MG63 (cell line): Measurements from ENCODE around the gene STX19. TPM values are rescaled to one million over a fixed set of nuclear protein-coding genes. Genes with fewer than 3 reads are reported as not detected.
"Not testable (repeated sequence)": the region's sequence is repeated elsewhere in the genome, so short reads cannot be mapped to it uniquely, and the experiment has no call there.

Source experiments
- DNase-seq: peaks from one replicate; pipeline ENCODE4 v3.0.0-alpha.2; 2020
- H3K27me3 ChIP-seq: fragments of 250-450 bp; sonication (Bioruptor Pico); 2 replicates; pipeline ENCODE4 v1.5.1; 2020; ENCODE audit warnings: mild to moderate bottlenecking, moderate library complexity
- H3K36me3 ChIP-seq: fragments of 250-450 bp; sonication (Bioruptor Pico); 2 replicates; pipeline ENCODE4 v1.5.1; 2020; ENCODE audit warnings: mild to moderate bottlenecking, moderate library complexity
- H3K4me3 ChIP-seq: fragments of 250-450 bp; sonication (Bioruptor Pico); 2 replicates; pipeline ENCODE4 v1.5.1; 2020; ENCODE audit warnings: mild to moderate bottlenecking, moderate library complexity
- H3K9me3 ChIP-seq: fragments of 250-450 bp; sonication (Bioruptor Pico); 2 replicates; pipeline ENCODE4 v1.5.1; 2020; ENCODE audit warnings: mild to moderate bottlenecking, moderate library complexity
- total RNA-seq: library from RNA; depleted of rRNA; stranded (reverse); fragments of >200 nt; shearing (Covaris generic); gene quantifications from 2 replicates; pipeline ENCODE4 v1.2.3, GENCODE V29; 2014; ENCODE audit warnings: low replicate concordance

STX19 gene
- total RNA-seq, 1 experiment from 2014 or later = not detected

DNA sequence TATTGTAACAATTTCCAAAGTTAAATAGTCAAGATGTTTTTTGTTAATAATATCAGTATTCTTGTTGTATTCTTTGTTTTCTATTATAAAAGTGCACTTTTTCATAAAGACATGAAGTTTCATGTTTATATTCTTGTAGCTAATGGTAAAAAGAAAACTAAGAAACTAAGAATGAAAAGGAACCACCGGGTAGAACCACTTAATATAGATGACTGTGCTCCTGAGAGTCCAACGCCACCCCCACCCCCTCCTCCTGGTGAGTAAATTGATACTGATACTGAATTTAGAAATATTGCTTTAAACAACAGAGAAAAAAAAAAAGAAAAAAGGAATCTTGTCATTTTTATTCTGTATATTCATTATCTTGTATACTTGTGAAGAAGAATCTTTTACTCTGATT lies 20.9 kb upstream of the STX19 start:
- Histone ChIP-seq H3K4me3 (no peak overlapping the region), H3K27me3 (no peaks in the 10 kb centered on the region), H3K36me3 (peaks cover 3% of the 10 kb centered on the region; the same call in 1 of the 2 replicates), H3K9me3 (no peaks in the 10 kb centered on the region)
- DNase-seq = no peak

DNA sequence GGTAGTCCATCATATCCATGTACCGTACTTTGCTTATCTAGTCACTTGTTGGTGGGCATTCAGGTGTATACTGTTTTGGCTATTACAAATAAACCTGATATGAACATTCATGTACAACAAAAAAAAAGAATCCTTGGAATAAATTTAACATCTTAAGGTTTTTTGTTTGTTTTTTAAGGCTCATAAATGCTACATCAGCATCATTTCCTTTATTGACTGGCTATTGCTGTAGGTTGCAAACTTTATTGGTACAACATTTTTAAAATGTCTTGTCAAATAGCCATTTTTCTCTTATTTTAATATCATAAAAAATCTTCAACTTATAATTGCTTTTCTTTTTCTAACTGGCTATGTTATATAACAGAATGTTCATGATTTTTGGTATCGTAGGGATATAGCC lies 18.1 kb upstream of the STX19 start:
- DNase-seq = no peak

DNA sequence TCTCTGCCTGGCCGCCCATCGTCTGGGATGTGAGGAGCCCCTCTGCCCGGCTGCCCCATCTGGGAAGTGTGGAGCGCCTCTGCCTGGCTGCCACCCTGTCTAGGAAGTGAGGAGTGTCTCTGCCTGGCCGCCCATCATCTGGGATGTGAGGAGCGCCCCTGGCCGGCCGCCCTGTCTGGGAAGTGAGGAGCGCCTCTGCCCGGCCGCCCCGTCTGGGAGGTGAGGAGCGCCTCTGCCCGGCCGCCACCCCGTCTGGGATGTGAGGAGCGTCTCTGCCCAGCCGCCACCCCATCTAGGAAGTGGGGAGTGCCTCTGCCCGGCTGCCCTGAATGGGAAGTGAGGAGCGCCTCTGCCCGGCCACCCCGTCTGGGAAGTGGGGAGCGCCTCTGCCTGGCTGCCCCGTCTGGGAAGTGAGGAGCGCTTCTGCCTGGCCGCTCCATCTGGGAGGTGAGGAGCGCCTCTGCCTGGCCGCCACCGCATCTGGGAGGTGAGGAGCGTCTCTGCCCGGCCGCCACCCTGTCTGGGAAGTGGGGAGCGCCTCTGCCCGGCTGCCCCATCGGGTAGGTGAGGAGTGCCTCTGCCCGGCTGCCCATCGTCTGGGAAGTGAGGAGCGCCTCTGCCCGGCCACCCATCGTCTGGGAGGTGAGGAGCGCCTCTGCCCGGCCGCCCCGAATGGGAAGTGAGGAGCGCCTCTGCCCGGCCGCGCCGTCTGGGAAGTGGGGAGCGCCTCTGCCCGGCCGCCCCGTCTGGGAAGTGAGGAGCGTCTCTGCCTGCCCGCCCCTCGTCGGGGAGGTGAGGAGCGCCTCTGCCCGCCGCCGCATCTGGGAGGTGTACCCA lies 15.9 kb upstream of the STX19 start:
- H3K9me3 ChIP-seq, H3K27me3 ChIP-seq, H3K36me3 ChIP-seq, DNase-seq, H3K4me3 ChIP-seq: not testable (repeated sequence)

More for the DNA sequence above, 18.1 kb upstream of the STX19 start:
- H3K36me3 ChIP-seq = peaks cover 3% of the 10 kb centered on the region
- no peaks in the 10 kb centered on the region for H3K27me3 ChIP-seq
- no peak overlapping the region for H3K4me3 ChIP-seq
- no peaks in the 10 kb centered on the region for H3K9me3 ChIP-seq

DNA sequence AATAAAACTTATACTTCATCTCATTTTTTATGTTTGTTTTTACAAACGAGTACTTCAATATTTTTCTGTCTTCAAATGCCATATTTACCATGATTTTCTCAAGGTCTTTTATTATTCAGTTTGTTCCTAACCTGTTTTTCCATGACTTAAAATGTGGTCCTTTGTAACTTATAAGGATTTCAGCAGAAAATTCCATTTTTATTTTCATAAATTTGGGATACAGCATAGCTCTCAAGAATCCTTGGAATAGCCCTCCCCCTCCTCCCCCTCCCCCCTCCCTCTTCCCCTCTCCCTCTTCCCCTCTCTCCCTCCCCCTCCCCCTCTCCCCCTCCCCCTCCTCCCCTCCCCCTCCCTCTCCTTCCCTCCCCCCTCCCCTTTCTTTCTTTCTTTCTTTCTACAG lies 14.9 kb upstream of the STX19 start:
- H3K27me3 ChIP-seq = no peaks in the 10 kb centered on the region
- peaks cover 3% of the 10 kb centered on the region for H3K36me3 ChIP-seq
- H3K4me3 ChIP-seq = no peak overlapping the region
- no peaks in the 10 kb centered on the region for H3K9me3 ChIP-seq
- no peak for DNase-seq

DNA sequence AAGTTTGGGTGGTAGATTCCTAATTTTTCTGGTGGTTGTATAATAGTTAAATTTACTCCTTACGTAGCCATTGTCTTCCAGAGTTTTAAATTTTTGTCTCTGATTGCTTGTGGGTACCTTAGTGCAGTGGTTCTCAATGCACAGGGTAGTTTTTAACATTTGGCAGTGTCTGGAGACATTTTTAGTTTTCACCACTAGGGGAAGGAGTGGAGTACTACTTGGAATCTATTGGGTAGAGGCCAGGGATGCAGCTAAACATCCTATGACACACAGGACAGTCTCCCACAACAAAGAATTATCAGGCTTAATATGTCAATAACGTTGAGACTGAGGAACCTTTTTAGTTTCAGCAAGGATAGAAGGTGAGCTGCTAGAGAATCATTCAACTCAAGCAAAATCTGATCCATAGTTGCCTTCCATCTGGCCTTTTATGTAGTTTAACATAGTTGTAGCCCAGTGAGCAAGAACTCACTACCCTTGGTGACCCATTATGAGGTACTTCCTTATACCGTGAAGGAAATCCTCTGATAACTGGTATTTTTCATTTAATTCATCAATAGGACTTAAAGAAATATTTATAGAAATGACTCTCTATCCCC lies 8.6 kb upstream of the STX19 start:
- H3K36me3 ChIP-seq = no peaks in the 10 kb centered on the region; the same call in 1 of the 2 replicates
- no peaks in the 10 kb centered on the region for H3K27me3 ChIP-seq
- peak; percentile 21 for DNase-seq
- no peak overlapping the region for H3K4me3 ChIP-seq
- no peaks in the 10 kb centered on the region for H3K9me3 ChIP-seq

DNA sequence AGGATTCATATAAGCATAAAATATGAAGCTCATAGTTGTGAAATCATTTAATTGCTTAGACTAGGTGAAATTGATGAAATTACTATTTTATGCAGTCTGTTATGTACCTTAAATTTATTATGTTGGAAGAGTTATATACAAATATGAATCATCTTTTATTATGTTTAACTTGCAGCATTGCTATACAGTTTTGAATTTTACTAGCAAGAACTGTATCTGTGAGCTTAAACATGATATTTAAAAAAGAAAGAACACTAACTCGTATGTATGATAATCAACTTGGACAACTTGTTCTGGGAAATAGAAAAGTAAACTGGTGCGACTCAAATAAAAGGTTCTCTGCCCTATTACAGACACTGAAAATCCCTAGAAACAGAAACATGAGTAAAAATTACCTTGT lies 1.8 kb downstream of the STX19 start:
- Histone ChIP-seq H3K4me3 (no peak overlapping the region), H3K9me3 (no peaks in the 10 kb centered on the region), H3K36me3 (no peaks in the 10 kb centered on the region), H3K27me3 (no peaks in the 10 kb centered on the region)
- DNase-seq = no peak

DNA sequence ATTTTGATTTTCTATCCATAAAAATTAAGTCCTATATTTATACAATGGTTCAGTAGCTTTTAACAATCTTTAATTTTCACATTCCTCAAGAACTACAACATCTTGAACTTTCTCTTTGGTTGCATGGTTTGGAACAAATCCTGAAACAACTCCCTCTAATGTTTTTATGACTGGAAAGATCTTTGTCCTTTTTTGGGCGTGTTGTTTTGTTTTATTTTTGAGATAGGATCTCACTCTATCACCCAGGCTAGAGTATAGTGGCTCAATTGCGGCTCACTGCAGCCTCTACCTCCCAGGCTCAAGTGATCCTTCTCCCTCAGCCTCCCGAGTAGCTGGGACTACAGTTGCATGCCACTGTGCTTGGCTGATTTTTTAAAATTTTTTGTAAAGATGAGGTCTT lies 4.0 kb downstream of the STX19 start:
- H3K4me3 ChIP-seq = no peak overlapping the region
- H3K36me3 ChIP-seq = no peaks in the 10 kb centered on the region
- H3K9me3 ChIP-seq = no peaks in the 10 kb centered on the region
- H3K27me3 ChIP-seq = no peaks in the 10 kb centered on the region
- DNase-seq = no peak

DNA sequence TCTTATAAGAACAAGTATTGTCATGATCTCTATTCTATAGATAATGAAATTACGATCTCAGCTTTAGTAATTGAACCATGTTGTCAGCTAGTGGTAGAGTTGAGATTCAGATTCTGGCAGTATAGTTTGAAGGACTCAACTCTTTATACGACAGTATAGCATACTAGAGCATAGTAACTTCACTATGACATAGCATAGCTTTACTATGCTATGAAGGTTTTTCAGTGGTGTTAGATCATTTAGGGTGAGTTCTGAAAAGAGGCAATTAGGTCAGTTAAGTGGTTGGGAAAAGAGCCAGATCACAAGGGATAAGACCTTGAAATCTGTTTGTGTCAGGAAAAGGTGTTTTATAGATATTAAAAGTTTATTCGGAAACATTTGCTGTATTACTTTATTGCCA lies 8.1 kb downstream of the STX19 start:
- no peak for DNase-seq
- Histone ChIP-seq H3K27me3 (no peaks in the 10 kb centered on the region), H3K4me3 (no peak overlapping the region), H3K36me3 (no peaks in the 10 kb centered on the region), H3K9me3 (no peaks in the 10 kb centered on the region)

DNA sequence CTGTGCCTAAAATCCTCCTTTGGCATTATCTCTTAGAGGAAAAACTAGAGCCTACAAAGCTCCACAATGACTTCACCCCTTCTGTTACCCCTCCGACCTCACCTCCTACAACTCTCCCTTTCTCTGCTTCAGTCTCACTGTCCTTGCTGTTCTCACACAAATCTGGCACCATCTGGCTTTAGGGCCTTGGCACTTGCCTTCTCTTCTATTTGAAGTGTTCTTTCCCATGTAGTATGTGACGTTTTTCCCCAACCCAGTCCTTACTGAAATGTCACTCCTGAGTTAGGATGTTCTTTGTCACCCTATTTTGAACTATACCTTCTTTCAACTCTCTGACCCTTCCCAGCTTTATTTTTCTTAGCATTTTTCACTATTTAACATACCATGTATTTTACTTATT lies 8.7 kb downstream of the STX19 start:
- DNase-seq = no peak
- no peak overlapping the region for H3K4me3 ChIP-seq
- H3K9me3 ChIP-seq = no peaks in the 10 kb centered on the region
- no peaks in the 10 kb centered on the region for H3K36me3 ChIP-seq
- no peaks in the 10 kb centered on the region for H3K27me3 ChIP-seq

DNA sequence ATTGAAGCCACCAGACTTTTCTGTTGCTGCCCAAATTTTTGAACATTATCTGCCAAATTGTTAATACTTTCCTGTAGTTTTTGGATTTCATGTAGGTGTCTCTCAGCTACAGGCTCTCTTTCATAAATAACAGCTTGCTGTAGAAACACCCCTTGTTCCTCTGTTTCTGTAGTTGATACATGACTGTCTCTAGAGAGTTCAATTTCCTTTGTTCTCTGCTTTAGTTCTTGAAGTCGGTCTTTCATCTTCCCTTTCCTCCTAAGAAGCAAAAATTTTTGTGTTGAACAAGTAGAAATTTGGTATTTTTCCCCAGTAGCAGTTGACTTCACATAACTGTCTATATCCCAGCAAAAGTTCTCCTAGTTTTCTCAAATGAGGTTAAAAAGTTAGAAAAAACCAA lies 13.4 kb downstream of the STX19 start:
- H3K9me3 ChIP-seq = no peaks in the 10 kb centered on the region
- H3K4me3 ChIP-seq = no peak overlapping the region
- no peaks in the 10 kb centered on the region for H3K27me3 ChIP-seq
- DNase-seq = no peak
- H3K36me3 ChIP-seq = no peaks in the 10 kb centered on the region

DNA sequence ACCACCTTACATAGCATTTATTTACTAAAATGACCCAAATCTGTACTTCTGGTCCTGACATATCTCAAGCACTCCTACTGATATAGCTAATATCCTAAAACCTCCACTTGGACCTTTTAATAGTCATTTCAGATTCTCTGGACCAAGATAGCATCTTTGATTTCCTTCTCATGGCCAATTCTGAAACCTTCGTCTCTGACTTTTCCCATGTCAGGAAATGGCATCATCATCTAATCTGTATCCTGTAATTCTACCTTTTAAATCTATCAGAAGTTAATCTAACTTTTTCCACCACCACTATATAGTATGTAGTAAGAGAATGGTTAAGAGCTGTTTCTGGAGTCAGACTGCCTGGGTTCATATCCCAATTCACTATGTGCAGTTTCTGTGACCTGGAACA lies 16.2 kb downstream of the STX19 start:
- no peaks in the 10 kb centered on the region for H3K27me3 ChIP-seq
- H3K9me3 ChIP-seq = no peaks in the 10 kb centered on the region
- no peaks in the 10 kb centered on the region for H3K36me3 ChIP-seq

DNA sequence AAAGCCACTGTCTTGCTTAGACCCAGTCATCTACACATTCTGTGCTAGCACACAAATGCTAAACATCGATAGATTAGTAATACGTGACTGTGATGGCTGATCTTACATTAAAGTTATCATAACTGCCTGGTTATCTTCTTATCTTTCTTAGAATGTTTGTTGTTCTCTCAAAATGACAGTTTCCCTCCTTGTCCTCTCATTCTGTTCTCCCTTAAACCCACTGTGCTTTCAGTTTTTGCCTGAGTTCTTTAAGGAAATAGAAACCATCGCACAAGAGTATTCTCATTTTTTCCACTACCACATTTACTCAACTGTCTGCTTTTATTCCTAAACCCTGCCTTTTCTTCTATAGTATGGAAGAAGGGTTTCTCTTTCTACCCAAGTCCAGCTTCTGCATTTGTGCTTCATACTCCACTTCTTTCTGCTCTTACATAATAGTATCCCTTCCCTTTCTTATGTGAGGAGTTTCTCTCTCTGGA lies 17.1 kb downstream of the STX19 start:
- Histone ChIP-seq H3K4me3 (no peak overlapping the region), H3K9me3 (no peaks in the 10 kb centered on the region), H3K27me3 (no peaks in the 10 kb centered on the region), H3K36me3 (no peaks in the 10 kb centered on the region)
- no peak for DNase-seq

More for the DNA sequence above, 16.2 kb downstream of the STX19 start:
- H3K4me3 ChIP-seq = no peak overlapping the region
- DNase-seq = no peak

DNA sequence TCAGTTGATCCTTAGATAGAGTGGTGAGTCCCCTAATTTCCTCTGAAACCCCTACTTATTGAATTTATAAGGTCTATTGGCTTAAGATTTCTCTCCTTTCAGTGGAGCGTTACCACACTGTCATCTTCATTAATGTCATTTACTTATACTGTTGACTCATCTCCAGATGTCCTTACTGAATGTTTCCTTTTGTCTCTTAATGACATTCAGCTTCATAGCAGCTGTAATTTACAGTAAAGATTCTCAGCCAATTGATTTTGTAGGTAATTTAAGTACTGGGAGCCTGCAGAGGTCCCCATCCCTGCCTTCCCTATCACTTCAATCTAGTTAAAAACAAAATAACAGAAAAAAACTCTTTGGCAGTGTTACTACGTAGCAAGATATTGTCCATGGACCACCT lies 18.8 kb downstream of the STX19 start:
- H3K4me3 ChIP-seq = no peak overlapping the region
- no peaks in the 10 kb centered on the region for H3K27me3 ChIP-seq
- no peak for DNase-seq
- H3K9me3 ChIP-seq = no peaks in the 10 kb centered on the region
- peaks cover 3% of the 10 kb centered on the region; the same call in 1 of the 2 replicates for H3K36me3 ChIP-seq

DNA sequence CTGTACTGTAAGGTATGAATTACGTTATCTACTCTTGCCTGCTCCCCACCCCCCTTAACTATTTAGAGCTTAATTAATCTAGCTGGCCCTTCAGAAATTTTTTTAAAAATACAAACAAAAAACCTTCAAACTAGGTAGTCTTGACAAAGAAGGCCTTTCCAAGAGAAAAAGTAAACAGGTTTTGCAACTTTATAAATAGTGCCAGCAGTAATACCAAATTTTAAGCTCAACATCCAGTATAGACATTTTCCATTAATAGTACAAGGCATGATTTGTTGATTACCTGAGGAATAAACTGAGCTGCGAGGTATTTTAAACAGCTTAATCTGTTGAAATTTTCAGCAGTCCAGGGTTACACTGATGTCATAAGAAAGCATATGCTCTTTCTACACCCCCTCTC lies 20.1 kb downstream of the STX19 start:
- Histone ChIP-seq H3K36me3 (peaks cover 3% of the 10 kb centered on the region), H3K27me3 (no peaks in the 10 kb centered on the region), H3K9me3 (no peaks in the 10 kb centered on the region), H3K4me3 (no peak overlapping the region)
- DNase-seq = no peak

DNA sequence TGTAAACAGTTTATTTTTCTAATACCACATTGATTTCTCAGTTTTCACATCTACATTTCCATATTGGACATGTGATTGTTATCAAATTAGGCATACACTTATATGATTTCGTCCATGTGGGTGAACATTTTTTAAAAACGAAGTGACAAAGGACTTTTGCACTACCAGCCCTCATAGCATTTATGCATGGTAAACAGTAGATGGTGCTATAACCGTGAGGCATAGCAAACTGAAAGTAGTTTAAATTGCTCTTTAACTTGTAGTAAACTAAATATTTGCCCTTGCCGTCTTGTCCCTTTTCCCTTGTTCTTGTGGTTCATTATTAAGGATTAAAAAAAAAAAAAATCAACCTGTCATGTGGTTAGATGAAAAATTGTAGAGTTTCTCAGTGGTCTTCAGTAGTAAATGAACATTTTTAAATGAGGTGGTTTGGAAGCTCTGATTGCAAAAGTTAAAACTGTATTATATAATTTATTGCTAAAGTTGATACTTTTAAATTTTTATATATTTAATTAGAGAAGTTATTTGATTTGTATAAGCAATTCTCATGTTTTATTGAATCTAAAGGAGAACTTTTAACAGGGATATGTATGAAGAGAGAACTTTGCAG lies 24.0 kb downstream of the STX19 start:
- Histone ChIP-seq H3K27me3 (no peaks in the 10 kb centered on the region), H3K4me3 (peak overlapping the region; percentile 13; the same call in 1 of the 2 replicates), H3K9me3 (no peaks in the 10 kb centered on the region), H3K36me3 (peaks cover 3% of the 10 kb centered on the region)
- DNase-seq = no peak

DNA sequence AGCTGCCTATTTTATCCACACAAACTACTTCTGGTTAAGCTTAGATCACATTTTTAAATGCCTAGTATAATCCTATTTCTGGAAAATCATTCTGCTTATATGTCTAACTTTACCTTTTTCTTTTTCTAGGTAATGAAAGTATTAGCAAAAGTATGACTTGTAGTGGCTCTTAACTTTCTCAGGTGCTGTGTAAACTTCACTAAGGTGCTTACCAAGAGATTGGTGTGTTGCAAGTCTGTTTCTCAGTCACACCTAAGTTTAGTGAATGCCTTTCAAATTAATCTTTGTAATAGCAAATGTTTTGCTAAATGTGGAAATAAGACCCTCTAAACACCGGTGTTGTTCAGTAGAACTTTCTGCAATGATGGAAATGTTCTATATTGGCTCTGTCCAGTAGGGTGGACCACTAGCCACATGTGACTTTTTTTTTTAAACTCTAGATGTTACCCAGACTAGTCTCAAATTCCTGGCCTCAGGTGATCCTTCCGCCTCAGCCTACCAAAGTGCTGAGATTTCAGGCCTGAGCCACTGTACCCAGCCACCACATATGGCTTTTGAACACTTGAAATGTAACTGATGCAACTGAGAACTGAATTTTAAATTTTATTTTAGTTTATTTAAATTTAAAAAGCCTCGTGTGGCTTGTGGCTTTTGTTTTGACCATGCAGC lies 26.4 kb downstream of the STX19 start:
- peaks cover 3% of the 10 kb centered on the region for H3K36me3 ChIP-seq
- H3K4me3 ChIP-seq = no peak overlapping the region
- DNase-seq = no peak
- no peaks in the 10 kb centered on the region for H3K27me3 ChIP-seq
- no peaks in the 10 kb centered on the region for H3K9me3 ChIP-seq

DNA sequence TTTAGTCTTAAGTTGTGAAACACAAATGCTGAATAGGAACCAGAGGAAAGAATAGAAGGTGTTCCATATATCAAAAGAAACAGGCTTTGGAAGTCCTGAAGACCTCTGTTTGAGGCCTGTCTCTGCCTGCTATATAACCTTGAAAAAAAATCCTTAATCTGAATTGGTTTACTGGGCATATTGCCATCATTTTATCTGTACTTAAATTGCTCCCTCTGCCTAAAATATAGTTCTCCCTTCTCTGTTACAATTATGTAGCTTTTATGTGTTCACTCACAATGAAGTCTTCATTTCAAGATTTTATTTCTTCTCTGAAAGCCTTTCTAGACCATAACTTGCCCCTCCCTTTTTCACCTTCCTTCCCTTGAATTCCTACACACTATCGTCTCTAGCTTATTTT lies 27.2 kb downstream of the STX19 start:
- Histone ChIP-seq H3K9me3 (no peaks in the 10 kb centered on the region), H3K4me3 (no peak overlapping the region), H3K27me3 (no peaks in the 10 kb centered on the region), H3K36me3 (peaks cover 3% of the 10 kb centered on the region)
- DNase-seq = no peak
